EH (cell line): Measurements from ENCODE around the gene GNG4.
A peak's percentile ranks its signal among the peaks of the same experiment; 100 is the strongest.

Experiments used
- DNase-seq: peaks from one replicate; pipeline ENCODE4 v3.0.0-alpha.2; 2015; ENCODE audit warnings: low read depth

The GNG4 gene

GRCh38 chr1:235649368-235650163 lies at the start of gene GNG4:
Gene GNG4 (minus strand): TSS chr1:235649784. CDS start chr1:235583838, 65,946 bp downstream.
- DNase-seq = no peak

DNA sequence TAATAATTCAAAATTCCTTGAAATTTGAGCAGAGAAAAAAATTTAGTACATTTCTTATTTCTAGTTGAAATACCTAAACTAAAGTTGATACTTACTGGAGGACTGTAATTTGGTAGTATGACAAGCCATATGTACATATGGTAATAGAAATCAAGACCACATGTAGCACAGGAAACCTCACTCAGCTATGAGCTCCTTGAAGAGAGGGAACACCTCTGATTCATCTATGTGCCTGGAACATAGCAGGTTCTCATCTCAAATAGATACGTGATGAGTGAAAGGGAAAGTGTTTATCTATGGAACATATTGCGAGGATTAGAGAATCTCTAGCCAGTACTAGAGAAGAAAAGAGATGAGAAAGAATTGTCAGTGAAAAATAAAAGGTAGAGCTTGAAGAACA lies 47.9 kb upstream of the GNG4 start:
- peak; percentile 2 for DNase-seq

DNA sequence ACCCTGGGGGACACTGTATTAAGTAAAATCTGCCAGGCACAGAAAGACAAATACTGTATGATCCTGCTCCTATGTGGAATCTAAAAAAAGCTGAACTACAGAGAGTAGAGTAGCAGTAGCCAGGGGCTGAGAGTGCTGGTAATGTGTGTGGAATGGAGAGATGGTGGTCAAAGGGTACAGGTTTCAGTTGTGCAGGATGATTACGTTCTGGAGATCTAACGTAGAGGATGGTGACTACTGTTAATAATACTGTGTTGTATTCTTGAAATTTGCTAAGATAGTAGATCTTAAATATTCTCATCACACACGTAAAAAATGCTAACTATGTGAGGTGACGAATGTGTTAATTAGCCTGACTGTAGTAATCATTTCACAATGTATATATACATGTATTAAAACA lies 39.8 kb upstream of the GNG4 start:
- no peak for DNase-seq

DNA sequence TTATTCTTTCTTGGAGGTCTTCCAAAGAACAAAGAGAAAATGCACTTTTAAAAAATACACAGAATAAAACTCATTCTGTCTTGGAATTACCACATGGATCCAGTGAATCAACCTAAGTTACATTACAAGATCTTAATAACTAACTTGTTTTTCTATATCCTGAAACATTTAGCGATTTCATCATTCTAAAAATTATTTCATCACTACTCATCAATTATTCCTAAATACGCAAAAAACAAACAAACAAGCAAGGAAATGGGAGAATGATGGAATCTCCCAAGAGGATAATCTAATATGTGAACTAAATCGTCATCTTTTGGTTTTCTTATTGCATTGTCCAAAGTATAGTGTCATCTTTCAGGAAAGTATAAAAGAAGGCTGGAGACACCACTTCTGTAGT lies 38.5 kb upstream of the GNG4 start:
- no peak for DNase-seq

DNA sequence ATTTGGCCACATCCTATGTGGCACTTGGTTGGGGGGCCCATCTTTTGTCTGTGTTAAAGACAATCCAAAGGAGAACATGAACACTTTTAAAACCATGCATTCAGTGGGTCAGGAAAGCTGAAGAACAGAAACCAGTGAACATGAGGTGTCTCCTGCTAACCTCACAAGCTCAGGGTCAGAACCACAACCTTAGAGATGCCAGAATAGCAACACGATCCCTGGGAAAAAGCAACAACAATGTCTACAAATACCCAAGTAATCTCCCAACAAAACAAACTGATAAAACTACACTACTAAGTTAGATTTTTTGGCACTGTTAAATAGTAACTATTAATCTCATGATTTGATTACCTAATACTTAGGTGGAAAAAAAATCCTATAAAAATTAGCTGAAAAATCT lies 34.1 kb upstream of the GNG4 start:
- no peak for DNase-seq

GRCh38 chr1:235682216-235682615 lies 32.6 kb upstream of the GNG4 start:
- no peak for DNase-seq

DNA sequence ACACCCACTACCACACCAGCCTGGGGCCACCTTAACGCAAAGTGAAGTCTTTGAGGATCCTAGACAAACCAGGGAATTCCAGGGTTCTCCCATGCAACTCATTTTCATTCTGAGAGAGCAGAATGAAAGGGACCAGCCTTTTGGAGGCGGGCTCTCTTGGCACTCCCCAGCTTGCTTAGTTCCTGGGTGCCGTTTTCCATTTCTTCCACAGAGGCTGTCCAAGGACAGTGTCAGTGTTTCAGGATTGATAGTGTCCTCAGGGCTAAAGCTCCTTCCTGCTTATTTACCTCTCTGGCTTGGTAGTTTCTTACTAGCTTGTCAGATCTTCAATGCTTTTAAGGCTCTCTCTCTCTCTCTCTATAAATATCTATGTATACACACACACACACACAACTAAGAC lies 30.1 kb upstream of the GNG4 start:
- no peak for DNase-seq

DNA sequence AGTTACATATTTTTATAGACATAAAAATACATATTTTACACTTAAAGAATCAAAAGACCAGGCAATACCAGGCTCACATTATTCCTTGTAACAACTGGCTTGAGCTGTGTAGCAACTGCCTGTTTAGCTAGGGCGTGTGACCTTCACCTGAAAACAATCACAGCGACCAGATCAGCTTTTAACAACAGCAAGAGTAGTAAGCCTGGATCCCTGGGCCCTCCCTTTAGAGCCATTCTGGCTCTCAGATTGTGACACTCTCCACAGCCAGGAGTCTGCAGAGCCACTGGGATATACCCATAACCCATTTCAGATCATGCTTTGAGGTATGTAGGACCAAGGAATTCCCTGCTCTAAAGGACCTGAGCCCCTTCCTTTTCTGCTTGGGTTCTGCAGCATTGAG lies 29.4 kb upstream of the GNG4 start:
- DNase-seq = no peak

DNA sequence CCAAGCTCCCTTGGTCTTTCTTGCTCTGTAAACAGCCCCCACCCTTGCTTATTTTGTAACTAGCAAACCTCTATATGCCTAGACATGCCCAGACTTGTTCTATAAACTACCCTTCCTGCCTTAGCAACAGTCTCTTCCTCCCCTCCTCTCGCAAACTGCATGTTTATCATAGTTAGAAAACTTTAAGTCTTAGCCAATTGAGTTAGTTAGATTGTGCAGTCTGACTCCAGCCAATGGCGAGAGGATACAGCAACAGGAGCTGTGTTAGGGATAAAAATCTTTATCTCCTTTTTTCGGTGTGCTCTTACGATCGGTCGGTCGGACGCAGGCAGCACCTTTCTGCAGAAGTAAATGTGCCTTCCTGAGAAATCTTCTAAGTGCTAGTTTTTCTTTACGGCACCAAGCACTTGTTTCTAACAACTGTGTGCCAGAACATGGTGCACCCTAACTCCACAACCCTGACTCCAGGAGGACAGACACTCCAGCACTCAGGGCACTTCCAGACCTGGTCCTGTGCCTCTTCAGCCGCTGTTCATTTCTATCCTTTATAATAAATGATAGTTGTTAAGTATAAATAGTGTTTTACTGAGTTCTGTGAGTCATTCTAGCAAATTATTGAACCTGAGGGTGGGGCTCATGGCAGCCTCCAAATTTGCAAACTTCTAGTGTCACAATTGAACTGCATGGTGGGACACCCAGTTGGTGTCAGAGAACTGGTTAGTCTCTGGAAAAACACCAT lies 25.7 kb upstream of the GNG4 start:
- peak; percentile 30 for DNase-seq

- no peak for DNase-seq
Observed at GRCh38 chr1:235673981-235674380, 24.4 kb upstream of the GNG4 start.

DNA sequence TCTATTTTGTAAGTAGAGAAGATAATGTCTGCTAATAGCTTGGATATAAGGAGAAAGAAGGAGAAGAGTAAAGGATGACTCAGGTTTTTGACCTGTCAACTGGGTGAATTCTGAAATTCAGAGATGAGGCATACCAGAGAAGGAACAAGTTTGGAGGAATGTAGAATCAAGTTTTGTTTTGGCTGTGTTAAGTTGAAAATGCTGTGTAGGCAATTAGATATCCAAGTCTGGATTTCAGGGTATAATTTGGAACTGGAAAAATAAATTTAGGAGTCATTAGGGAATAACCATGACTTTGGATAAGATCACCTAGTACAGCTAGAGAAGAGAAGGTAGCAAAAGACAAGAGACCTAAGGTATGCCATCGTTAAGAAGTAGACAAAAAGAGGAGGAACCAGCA lies 22.4 kb upstream of the GNG4 start:
- no peak for DNase-seq

GRCh38 chr1:235670157-235670776 lies 20.7 kb upstream of the GNG4 start:
- DNase-seq = no peak

- DNase-seq = no peak
Observed at GRCh38 chr1:235669277-235669676, 19.7 kb upstream of the GNG4 start.

- no peak for DNase-seq
Observed at GRCh38 chr1:235663628-235664027, 14.0 kb upstream of the GNG4 start.

- no peak for DNase-seq
Observed at GRCh38 chr1:235661568-235661967, 12.0 kb upstream of the GNG4 start.

DNA sequence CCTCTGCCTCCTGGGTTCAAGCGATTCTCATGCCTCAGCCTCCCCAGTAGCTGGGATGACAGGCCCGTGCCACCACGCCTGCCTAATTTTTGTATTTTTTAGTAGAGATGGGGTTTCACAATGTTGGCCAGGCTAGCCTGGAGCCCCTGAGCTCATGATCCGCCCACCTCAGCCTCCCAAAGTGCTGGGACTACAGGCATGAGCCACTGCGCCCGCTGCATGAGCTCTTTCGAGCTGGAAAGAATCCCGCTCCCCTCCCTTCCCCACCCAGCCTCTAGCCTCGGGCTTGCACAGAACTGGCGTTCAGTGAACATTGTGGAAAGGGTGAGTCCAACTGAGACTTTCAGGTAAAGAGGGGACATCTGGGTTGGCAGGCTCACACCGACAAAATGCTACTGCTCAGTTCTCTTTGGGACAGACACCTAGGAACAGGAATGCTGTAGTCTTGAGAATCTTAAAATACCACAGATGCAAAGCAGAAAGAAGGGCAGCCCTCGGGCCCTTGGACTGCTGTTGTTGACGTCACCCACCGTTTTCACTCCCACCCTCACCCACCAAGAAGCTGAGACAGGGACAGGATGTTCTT lies 9.7 kb upstream of the GNG4 start:
- no peak for DNase-seq

DNA sequence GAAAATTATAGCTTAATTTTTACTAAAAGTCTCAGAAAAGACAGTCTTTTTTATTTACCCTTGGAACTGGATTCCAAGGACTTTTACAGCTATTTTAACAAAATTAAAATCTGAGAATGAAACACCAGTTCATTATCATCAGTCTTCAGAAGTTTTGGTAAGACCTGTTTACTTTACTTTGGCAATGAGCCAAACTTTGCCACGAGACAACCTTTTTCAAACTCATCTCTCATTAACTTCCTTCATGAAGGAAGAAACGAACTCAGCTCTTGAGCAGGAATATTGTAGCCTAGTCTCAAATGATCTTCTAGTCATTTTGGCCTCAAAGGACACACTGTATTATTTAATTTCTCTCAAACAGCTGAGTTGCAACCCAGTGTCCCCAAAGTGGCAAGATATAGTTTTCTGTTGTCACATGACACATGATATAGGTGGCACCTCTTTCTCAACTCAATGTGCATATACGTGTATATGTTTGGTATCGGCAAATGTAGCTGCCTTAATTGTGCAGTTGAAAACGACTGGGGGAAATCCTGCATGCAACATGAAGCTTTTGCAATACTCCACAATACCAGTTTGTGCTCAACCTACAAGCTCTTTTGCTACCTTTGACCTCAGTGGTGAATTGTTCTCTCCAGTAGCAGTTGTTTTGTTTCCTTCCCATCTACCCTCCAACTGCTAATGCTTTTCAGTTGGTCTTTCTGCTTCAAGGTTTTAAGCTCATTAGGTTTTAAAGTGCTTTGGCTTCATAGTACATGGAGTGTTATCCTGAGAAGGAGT lies 8.4 kb upstream of the GNG4 start:
- DNase-seq = peak; percentile 5

GRCh38 chr1:235657269-235657668 lies 7.7 kb upstream of the GNG4 start:
- DNase-seq = no peak

DNA sequence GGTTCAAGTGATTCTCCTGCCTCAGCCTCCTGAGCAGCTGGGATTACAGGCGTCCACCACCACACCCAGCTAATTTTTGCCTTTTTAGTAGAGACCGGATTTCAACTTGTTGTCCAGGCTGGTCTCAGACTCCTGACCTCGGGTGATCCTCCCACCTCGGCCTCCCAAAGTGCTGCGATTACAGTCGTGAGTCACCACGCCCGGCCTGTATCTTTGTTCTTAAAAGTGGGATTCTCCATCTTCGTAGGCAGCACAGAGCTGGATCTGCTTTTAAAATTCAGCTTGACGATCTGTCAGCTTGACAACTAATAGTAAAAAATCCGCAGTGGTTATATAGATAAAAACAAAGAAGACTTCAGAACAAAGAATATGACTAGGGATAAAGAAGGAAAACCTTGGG lies 2.8 kb upstream of the GNG4 start:
- no peak for DNase-seq

GRCh38 chr1:235651170-235651806 lies 1.7 kb upstream of the GNG4 start:
- no peak for DNase-seq

GRCh38 chr1:235650341-235651169 lies 971 bp upstream of the GNG4 start:
- DNase-seq = no peak
